ENCODE results near the gene DNAH10. TPM values are rescaled to one million over a fixed set of nuclear protein-coding genes. Genes with fewer than 3 reads are reported as not detected.

Gene DNAH10
- total RNA-seq, 1 donor from 2014 or later: 0.51 TPM

DNA sequence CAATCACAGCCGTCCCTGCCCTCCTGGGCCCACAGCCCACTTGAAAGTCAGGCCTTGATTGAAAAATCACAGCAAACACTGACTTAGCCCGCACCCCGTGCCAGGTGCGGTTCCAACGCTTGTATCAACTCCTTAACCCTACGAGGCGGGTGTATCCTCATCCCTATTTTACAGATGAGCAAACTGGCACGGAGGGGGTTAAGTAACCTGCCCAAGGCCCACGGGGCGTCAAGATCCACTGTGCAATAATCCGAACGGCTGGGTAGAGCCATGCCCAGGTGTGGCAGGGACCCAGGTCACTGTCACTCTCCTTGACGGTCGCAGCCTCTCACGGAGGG is 583 bp downstream of the DNAH10 start:
- DNase-seq (no peak), ATAC-seq (ENCODE audit: low read depth) (no peak)
- peaks cover 18% of the 10 kb centered on the region for H3K4me1 Mint-ChIP-seq
- ChIA-PET POLR2A (interaction anchor here (1.8 kb wide), 1 partner anchor 51 kb away, joined by 4 read pairs; the partner anchor contains the start of gene ATP6V0A2), CTCF (interaction anchor here (1.3 to 1.4 kb wide), 2 partner anchors 50 to 128 kb away, joined by 3 to 5 read pairs; partner anchors contain the start of gene ATP6V0A2)
- intact Hi-C loops (cut with micrococcal nuclease): loop anchor here (2.0 to 5.0 kb wide), 2 partner anchors 50 to 220 kb away; partner anchors contain the start of gene ATP6V0A2
- H3K9me3 Mint-ChIP-seq: no peaks in the 10 kb centered on the region
- H3K27me3 Mint-ChIP-seq: no peaks in the 10 kb centered on the region
- TF ChIP-seq, protein P1, sequence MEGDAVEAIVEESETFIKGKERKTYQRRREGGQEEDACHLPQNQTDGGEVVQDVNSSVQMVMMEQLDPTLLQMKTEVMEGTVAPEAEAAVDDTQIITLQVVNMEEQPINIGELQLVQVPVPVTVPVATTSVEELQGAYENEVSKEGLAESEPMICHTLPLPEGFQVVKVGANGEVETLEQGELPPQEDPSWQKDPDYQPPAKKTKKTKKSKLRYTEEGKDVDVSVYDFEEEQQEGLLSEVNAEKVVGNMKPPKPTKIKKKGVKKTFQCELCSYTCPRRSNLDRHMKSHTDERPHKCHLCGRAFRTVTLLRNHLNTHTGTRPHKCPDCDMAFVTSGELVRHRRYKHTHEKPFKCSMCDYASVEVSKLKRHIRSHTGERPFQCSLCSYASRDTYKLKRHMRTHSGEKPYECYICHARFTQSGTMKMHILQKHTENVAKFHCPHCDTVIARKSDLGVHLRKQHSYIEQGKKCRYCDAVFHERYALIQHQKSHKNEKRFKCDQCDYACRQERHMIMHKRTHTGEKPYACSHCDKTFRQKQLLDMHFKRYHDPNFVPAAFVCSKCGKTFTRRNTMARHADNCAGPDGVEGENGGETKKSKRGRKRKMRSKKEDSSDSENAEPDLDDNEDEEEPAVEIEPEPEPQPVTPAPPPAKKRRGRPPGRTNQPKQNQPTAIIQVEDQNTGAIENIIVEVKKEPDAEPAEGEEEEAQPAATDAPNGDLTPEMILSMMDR (IDR thresholded peaks at IDR 0.05): no peak
- H3K27ac Mint-ChIP-seq: no peak overlapping the region
- H3K4me3 Mint-ChIP-seq: peak overlapping the region; percentile 91
- peaks cover 16% of the 10 kb centered on the region for H3K36me3 Mint-ChIP-seq (ENCODE audit: low read depth)

DNA sequence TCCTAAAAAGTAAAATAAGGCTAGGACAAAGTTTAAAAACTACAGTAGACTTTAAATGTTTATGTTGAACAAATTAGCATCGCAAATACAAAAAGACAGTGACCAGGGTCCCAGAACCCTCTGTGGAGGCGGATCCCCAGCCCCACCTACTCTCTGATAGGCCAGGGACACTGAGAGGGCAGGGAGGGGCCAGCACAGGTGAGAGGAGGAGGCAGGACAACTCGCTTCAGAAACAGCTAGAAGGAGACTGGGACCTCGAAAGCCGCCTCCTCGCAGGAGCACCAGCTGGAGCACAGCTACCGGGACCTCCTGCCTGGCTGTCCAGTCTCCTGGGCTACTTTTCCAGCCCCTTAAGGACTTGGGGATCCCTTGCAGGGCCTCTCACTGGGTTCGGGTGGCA is 992 bp downstream of the DNAH10 start:
- DNase-seq: no peak
- H3K4me1 Mint-ChIP-seq: peaks cover 22% of the 10 kb centered on the region
- ChIA-PET CTCF (no interaction called here), POLR2A (interaction anchor here (0.6 kb wide), 1 partner anchor 7 kb away, joined by 3 read pairs; no protein-coding TSS in a partner anchor)
- no peaks in the 10 kb centered on the region for H3K27me3 Mint-ChIP-seq
- H3K9me3 Mint-ChIP-seq: no peaks in the 10 kb centered on the region
- intact Hi-C loops (cut with micrococcal nuclease): loop anchor here (2.0 to 5.0 kb wide), 2 partner anchors 50 to 219 kb away; partner anchors contain the start of gene ATP6V0A2
- peak overlapping the region; percentile 91 for H3K4me3 Mint-ChIP-seq
- ATAC-seq (ENCODE audit: low read depth): no peak
- no peak overlapping the region for H3K27ac Mint-ChIP-seq
- TF ChIP-seq, protein P1 (IDR thresholded peaks at IDR 0.05): no peak
- H3K36me3 Mint-ChIP-seq (ENCODE audit: low read depth): peaks cover 12% of the 10 kb centered on the region

DNA sequence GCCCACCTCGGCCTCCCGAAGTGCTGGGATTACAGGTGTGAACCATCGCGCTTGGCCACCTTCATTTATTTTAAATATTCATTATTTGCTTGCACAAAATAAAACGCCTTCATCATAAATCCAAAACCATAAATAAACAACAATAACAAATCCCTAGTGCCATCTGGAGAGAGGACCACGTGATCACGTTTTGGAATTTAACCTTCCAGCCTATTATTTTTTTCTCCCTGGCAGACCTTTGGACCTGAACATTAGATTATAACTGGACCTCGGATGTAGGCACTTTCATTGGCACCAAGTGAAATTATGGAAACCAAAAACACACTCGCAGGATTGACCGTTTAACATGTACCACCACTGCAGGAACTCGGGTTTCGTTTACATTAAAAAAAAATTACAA is 2.0 kb downstream of the DNAH10 start:
- no peak for DNase-seq
- ChIA-PET CTCF (no interaction called here), POLR2A (interaction anchor here (0.6 kb wide), 1 partner anchor 55 kb away, joined by 7 read pairs; no protein-coding TSS in a partner anchor)
- no peak overlapping the region for H3K4me3 Mint-ChIP-seq
- ATAC-seq (ENCODE audit: low read depth): no peak
- no peaks in the 10 kb centered on the region for H3K27me3 Mint-ChIP-seq
- peaks cover 26% of the 10 kb centered on the region for H3K4me1 Mint-ChIP-seq
- H3K36me3 Mint-ChIP-seq (ENCODE audit: low read depth): peaks cover 4% of the 10 kb centered on the region
- no peak overlapping the region for H3K27ac Mint-ChIP-seq
- TF ChIP-seq, protein P1 (IDR thresholded peaks at IDR 0.05): no peak
- H3K9me3 Mint-ChIP-seq: no peaks in the 10 kb centered on the region
- intact Hi-C loops (cut with micrococcal nuclease): loop anchor here (5.0 kb wide), 1 partner anchor 218 kb away; no protein-coding TSS in a partner anchor

DNA sequence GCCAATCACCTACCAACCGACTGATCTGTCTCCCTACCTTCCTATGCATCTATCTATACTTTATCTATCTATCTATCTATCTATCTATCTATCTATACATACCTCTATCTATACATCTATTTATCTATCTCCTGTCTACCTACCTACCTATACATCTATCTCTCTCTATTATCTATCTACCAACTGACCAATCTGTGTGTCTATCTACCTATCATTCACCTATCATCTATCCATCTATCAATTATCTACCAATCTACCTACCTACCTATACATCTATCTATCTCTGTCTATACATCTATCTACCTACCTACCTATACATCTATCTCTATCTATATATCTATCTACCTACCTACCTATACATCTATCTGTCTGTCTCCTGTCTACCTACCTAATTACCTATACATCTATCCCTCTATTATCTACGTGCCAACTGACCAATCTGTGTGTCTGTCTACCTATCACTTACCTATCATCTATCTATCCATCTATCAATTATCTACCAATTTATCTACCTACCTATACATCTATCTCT is 3.5 kb downstream of the DNAH10 start:
- DNase-seq: no peak
- Mint-ChIP-seq H3K36me3 (ENCODE audit: low read depth) (no peaks in the 10 kb centered on the region), H3K4me3 (no peak overlapping the region), H3K4me1 (peaks cover 26% of the 10 kb centered on the region), H3K9me3 (no peaks in the 10 kb centered on the region), H3K27me3 (no peaks in the 10 kb centered on the region), H3K27ac (no peak overlapping the region)
- CTCF ChIA-PET: no interaction called here
- ATAC-seq (ENCODE audit: low read depth): no peak
- POLR2A ChIA-PET: no interaction called here
- intact Hi-C loops (cut with micrococcal nuclease): no loop called here
- TF ChIP-seq, protein P1 (IDR thresholded peaks at IDR 0.05): no peak

DNA sequence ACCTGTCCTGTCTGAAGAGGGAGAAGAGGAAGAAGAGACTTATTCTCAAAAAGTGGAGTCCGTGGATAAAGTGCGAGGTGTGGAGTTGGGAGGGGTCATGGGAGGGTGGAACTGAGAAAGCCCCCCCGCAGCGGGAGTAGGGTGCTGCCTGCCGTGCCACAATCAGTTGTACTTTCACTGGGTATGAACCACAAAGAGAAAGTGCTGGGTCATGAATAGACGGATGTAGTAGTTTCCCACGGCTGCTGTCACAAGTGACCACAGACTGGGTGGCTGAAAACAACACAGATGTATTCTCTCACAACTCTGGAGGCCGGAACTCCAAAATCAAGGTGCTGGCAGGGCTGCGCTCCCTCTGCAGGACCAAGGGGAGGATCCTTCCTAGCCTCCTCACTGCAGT is 5.5 kb downstream of the DNAH10 start:
- Mint-ChIP-seq H3K4me1 (peaks cover 17% of the 10 kb centered on the region), H3K4me3 (no peak overlapping the region), H3K27me3 (no peaks in the 10 kb centered on the region), H3K27ac (no peak overlapping the region), H3K36me3 (ENCODE audit: low read depth) (no peaks in the 10 kb centered on the region), H3K9me3 (no peaks in the 10 kb centered on the region)
- ChIA-PET POLR2A (no interaction called here), CTCF (no interaction called here)
- DNase-seq: no peak
- TF ChIP-seq, protein P1 (IDR thresholded peaks at IDR 0.05): no peak
- peak; percentile 34 for ATAC-seq (ENCODE audit: low read depth)
- intact Hi-C loops (cut with micrococcal nuclease): no loop called here
